NCI-H2227 (cell line): Measurements from ENCODE around the gene VANGL1.

Source experiments
- DNase-seq: peaks from one replicate; lab custom pipeline; 2025; ENCODE audit not compliant: unreplicated experiment; lab: John Stamatoyannopoulos, UW

The VANGL1 gene

DNA sequence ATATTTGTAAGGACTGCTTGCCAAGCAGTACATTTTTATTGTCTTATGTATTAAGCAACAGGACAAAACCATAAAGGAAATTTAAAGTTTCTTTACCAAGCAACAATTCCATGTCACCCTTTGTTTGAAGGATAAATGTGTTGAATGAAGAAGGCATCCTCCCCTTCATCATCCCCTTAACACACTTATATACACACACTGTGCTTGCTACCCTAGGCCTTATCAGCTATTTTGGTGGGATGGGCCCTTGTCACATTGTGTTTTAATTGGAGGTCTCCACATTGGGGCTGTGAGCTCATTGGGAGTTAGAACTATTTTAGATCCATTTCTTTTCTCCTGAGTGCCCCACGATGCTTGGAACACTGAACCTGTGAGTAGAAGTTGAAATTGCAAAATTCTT is 1.9 kb downstream of the VANGL1 start:
- no peak for DNase-seq

DNA sequence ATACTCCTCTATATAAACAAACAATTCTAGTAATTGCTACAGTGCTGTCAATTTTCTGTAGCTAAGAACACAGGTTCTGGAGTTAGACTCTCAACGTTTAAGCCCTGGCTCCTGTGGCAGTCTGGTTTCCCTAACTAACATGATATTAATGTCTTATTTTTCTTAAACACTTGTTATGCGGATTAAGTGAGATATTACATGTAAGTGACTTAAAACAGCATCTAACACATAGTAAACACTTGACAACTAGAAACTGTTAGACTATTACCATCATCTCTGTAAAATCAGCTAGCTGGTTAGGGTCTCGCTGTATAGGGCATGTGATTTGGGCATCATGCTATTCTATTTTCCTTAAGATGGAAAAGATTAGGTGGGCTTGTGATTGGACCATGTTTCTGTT is 2.3 kb downstream of the VANGL1 start:
- DNase-seq: no peak

DNA sequence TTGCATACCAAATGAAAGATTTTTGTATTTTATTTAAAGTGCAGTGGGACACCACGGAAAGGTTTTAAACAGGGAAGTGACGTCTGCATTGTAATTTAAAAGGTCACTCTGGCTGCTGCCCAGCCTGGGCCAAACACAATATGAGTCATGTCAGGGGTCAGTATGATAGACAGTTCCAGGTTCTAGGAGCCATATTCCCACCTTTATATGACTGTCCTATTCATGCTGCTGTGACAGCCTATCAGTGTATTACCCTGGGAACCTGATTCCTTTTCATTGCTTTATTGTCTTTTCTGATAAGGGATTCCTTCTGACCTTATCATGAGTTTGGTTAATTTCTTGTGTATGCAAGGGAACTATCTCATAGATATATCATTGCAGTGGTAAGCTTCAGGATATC is 5.3 kb downstream of the VANGL1 start:
- DNase-seq: no peak

- no peak for DNase-seq
These were observed 5.7 kb downstream of the VANGL1 start for GRCh38 chr1:115647507-115647906.

DNA sequence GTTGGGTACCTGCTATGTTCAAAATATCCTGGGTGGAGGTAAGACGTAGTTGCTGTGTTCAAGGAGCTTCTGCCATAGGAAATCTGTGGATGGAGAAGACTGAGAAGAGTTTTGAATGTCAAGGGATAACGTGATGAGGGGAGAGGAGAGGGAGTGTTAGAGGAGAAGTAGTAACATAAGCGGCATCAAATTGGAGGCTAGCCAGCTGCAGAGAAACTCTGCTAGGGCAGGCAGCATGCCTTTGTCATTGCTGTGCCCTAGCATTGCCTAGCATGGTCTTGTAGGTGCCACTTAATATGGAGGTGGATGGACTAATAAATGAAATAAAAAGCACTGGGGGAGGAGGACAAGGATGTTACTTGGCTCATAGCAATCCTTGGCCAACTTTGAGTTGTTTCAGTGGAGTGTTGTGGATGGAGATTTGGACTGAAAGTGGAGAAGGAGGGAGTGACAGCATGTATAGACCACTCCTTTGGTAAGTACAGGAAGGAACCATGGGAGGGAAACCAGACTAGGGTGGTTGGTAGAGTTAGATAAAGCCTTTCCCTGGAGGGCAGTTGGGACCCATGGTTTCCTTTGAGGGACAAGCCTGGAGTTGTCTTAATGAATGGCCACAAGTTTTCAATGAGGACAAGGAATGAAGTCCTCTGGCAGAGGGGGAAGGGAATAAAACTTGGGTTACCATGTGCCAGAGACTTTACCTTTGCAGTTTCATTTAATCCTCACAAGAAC is 6.3 kb downstream of the VANGL1 start:
- no peak for DNase-seq

- DNase-seq: no peak
These were observed 7.2 kb downstream of the VANGL1 start for GRCh38 chr1:115648717-115649691.

GRCh38 chr1:115649964-115650363 is 8.2 kb downstream of the VANGL1 start:
- no peak for DNase-seq

- no peak for DNase-seq
These were observed 9.2 kb downstream of the VANGL1 start for GRCh38 chr1:115650961-115651360.

GRCh38 chr1:115651391-115651790 is 9.6 kb downstream of the VANGL1 start:
- no peak for DNase-seq

GRCh38 chr1:115652236-115652788 is 10.5 kb downstream of the VANGL1 start:
- no peak for DNase-seq

- no peak for DNase-seq
These were observed 12.4 kb downstream of the VANGL1 start for GRCh38 chr1:115654125-115654524.

GRCh38 chr1:115654663-115655305 is 13.0 kb downstream of the VANGL1 start:
- no peak for DNase-seq

- no peak for DNase-seq
These were observed 13.5 kb downstream of the VANGL1 start for GRCh38 chr1:115655306-115655663.

DNA sequence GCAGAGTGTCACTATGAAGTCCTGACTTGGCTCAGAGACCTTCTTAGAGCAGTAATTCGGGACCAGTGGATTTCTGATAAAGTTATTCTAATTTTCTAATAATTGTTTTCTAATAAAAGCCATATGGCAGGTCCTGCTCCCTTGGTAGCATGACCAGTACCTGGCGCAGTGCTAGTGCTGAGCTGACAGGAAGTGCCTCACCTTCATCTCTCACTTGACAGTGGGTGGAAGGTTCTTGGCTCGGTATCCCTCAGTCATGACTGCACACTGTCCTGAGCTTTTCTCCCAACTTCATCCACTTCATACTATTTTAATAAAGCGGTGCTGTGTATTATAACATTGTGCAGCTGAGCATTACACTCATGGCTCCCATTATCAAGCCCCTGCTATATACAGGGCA is 14.1 kb downstream of the VANGL1 start:
- no peak for DNase-seq

GRCh38 chr1:115656461-115657077 is 14.8 kb downstream of the VANGL1 start:
- DNase-seq: no peak

- DNase-seq: no peak
These were observed 16.9 kb downstream of the VANGL1 start for GRCh38 chr1:115658646-115659045.

DNA sequence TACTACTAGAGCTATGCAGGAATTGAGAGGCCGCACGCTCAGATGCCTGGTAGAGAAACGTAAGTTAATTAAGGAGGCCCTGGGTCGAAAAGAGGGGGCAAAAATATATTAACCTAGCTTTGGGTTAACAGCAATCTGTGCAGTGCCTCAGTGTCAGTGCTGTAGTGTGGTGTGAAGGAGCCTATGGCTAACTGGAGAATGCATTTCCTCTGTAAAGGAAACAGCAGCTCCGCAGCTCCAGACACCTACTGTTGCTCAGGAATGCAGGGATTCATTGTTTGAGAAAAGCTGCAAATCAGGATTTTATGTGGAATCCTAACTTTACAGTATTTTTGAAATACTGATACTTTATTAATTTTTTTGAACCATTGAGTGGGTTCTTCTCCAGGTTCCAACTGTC is 18.4 kb downstream of the VANGL1 start:
- DNase-seq: no peak

- no peak for DNase-seq
These were observed 19.4 kb downstream of the VANGL1 start for GRCh38 chr1:115661157-115661556.

DNA sequence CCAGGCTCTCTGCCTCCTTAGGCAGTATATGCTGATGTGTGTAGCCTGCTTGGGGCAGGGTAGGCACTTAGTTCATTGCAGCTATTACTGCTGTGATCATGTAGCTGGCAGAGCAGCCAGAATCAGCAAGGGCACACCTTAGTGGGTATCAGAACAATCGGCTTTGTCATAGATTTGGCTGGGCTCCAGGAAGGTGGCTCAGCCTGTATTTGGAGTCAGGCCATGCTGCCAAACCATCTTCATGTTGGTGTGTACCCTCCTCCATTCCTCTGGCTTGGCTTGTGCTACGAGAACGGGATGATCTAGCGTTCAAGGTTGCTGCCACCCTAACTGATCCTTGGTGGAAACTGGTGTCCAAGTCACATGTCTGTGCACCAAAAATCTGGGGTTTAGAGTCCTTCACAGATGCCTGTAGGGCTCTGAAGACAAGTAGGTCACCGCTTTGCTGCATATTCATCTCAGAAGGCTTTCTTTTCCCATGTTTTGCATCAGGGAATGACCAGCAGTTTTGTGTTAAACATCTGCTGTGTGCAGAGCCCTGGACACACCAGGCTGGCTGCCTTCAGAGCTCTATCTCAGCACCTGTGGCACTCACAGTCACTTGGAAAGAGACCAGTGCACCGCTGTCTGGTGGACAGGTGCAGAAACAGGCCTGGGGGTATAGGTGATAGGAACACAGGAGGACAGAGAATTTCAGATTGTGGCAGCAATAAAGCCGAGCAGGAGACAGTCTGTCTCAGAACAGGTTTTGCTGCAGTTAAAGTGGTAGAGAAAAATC is 23.7 kb downstream of the VANGL1 start:
- no peak for DNase-seq

GRCh38 chr1:115666206-115666605 is 24.4 kb downstream of the VANGL1 start:
- no peak for DNase-seq
